NCI-H2227 treated with DMSO at 0.1 percent for 48 hours (cell line): Measurements from ENCODE around the gene LRRC72.
A peak's percentile ranks its signal among the peaks of the same experiment; 100 is the strongest.
"Not testable (repeated sequence)": the region's sequence is repeated elsewhere in the genome, so short reads cannot be mapped to it uniquely, and the experiment has no call there.

Source experiments
- DNase-seq: peaks from one replicate; lab custom pipeline; 2025; lab: John Stamatoyannopoulos, UW

The LRRC72 gene

GRCh38 chr7:16583834-16584233, 57.2 kb downstream of the LRRC72 start:
- DNase-seq, result no peak

GRCh38 chr7:16585540-16585939, 58.9 kb downstream of the LRRC72 start:
- no peak for DNase-seq

DNA sequence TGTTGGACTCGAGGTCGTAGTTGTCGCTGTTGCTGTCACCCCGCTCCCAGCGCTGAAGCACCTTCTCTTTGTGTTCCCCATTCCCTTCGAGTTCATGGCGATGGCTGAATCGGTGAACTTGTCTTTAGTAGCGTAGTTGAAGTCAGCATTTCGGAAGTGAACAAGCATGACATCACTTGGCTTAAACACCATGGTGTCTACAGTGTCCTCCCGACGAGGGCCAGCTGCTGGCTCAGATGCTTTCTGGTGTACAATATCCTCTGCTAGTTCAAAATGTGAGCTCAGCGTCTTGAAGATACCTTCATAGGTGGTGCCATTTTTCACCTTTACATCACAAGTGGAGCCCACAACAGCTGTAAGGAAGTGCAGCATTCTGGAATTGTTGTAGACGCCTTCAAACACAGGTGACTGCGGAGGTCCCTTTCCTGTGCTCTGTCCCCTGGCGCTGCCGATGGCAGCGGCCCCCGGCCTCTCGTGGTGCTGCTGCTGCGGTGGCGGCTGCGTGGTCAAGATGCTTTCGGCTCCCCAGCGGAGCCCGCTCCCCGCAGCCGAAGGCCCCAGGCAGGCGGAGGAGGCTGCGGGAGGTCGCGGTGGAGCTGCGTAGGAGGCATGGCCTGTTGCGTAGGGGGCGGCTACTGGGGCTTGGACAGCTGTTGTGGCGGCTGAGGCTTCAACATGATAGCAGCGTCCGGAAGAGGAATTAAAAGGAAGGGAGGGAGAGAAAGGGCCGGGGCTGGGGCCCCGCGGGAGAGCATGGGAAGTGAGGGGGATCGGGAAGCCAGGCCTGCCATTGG, 59.7 kb downstream of the LRRC72 start:
- DNase-seq, result no peak

DNA sequence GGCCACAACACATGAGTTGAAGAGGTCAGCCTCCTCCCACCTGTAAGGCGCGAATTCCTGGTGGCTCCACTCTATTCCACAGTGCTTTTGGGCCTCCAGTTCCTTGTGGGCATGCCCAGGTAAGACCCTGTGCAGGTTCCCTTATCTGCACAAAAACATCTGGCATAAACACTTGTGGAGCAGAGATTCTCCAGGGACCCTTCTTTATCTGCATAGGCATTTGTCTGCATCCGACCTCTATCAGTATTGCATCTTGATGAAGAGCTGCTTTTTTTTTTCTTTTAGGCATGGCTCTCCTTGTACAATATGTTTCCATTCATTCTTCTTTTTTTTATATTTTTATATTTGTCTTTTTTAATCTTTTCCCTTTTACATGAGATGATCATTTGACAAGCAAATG, 60.5 kb downstream of the LRRC72 start:
- DNase-seq, result no peak

GRCh38 chr7:16587790-16588189, 61.2 kb downstream of the LRRC72 start:
- DNase-seq, result peak; percentile 70

GRCh38 chr7:16589881-16590280, 63.3 kb downstream of the LRRC72 start:
- no peak for DNase-seq

GRCh38 chr7:16590424-16590823, 63.8 kb downstream of the LRRC72 start:
- DNase-seq, result no peak

GRCh38 chr7:16592395-16592794, 65.8 kb downstream of the LRRC72 start:
- no peak for DNase-seq

- DNase-seq, result no peak
These were observed 67.4 kb downstream of the LRRC72 start for GRCh38 chr7:16594061-16594460.

- no peak for DNase-seq
These were observed 68.1 kb downstream of the LRRC72 start for GRCh38 chr7:16594676-16595075.

GRCh38 chr7:16595596-16595995, 69.0 kb downstream of the LRRC72 start:
- not testable (repeated sequence) for DNase-seq

DNA sequence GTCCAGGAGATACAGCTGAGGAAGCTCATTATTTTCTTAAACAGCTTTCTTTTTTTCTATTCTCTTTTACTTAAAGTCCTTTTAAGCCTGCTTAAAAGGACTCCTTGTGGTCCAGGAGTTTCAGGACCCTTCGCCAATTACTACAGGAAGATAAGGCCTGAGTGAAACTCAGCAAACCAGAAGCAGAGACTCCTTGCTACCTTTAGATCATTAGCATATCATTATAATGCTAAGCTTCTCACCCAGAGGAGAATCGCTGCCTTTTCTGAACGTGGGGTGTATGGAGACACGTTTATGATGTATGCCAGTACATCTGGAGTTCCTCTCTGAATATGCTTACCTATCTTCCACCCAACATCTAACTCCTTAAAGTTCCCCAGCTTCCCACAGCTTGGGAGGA, 71.4 kb downstream of the LRRC72 start:
- DNase-seq, result no peak

DNA sequence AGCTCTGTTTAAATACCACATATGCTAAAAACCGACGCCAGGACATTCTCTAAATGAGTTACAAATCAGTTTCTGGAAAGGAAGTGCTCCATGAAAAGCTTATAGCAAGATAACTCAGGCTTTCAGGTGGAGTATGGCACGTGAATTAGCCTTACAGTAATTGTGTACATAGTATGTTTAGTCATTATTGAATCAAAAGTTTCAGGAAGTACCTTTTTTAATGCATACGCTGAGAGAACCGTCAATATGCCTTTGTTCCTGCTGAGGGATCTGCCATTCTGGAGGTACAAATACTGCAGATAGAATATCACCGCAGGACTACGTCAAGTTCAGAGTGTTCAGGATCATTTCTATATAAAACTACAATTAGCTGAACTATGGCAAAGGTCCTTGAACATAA, 73.2 kb downstream of the LRRC72 start:
- no peak for DNase-seq

- DNase-seq, result no peak
These were observed 77.0 kb downstream of the LRRC72 start for GRCh38 chr7:16603633-16604032.

DNA sequence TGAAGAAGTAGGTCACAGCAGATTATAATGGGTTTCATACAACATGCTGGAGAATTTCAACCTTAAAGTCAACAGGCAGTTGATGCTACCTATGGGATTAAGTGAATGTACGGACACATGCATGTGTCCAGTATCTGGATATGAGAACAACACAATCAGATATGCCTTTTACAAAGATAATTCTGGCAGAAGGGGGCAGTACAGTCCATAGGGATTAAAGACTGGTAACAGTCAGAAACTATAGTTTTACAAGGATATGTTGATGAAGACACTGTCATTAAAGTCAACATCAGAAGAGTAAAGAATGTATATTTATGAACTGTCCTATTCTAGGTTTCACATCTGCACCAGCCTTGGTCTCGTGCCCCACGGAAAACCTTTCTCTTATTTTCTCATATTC, 77.4 kb downstream of the LRRC72 start:
- DNase-seq, result no peak

DNA sequence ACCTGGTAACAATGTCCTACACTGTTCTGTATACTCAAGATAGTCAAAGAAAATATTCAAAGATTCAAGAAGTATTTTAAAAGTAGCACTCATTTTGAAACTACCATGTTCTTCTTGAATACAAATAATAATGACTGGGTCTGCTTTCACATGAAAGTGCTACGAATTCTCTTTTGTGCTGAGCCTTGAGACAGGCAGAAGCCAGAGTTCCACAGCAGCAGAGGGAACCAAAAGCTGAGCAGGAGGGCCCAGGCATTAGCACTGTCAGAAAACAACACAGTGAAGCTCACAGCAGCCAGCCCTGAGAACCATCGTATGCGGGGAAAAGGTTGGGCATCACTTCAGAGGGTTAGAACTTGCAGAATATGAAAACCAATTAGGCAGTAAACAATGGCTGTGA, 80.1 kb downstream of the LRRC72 start:
- no peak for DNase-seq

GRCh38 chr7:16609842-16610450, 83.3 kb downstream of the LRRC72 start:
- no peak for DNase-seq

- no peak for DNase-seq
These were observed 85.1 kb downstream of the LRRC72 start for GRCh38 chr7:16611711-16612110.

GRCh38 chr7:16615228-16615627, 88.6 kb downstream of the LRRC72 start:
- DNase-seq, result no peak

- DNase-seq, result no peak
These were observed 89.5 kb downstream of the LRRC72 start for GRCh38 chr7:16616122-16616521.

DNA sequence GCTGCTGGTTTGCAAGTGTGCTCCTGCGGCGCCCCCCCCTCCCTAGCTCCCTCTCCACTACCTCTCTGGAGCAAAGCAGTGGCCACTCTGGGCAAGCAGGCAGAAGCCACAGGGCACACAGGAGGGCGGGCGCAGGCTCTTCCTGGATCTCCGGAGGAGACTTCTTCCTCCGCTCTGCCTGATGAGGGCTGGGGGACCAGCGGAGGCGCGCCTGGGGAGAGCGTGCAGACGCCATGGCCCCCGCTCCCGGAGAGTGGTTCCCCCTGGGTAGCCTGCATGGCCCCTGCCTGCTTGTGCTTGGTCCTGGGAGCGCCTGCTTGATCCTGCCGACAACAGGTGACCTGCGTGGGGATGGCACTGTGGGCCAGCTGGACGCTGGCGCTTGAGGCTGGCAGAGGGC, 89.9 kb downstream of the LRRC72 start:
- DNase-seq, result no peak

DNA sequence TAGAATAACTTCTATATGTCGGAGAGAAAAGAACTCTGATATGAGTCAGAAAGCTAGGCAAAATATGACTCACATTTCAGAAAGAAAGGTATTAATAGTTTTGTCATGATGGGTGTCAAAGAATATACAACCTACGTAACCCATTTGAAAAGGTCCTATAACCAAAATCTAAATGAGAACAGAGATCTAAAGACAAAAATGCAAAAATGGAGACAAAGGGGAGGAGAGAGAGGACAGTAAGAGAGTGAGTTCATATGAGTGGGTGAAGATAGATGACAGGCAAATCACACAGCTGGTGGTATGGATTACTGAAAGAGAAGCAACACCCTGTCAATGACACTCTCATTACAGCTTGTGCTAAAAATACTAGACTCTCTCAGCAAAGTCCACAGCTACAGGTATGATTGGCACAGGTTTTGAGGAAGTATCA, 93.4 kb downstream of the LRRC72 start:
- DNase-seq, result no peak

DNA sequence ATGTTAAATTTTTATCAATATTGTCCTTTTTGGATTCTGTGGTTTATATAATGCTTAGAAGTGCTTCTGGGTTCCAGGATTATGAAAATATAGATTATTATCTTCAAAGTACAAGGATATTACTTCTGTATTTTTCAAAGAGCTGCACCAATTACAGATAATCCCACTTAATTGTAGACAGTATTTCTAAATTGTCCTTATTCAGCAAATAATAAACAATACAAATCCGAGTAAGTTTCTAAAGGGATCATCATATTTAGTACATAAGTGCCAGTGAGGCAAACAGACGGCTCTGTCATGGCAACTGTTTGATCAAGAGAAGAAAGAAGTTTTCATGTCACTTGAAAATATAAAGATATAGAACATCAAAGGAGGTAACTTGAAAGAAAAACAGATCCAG, 99.8 kb downstream of the LRRC72 start:
- DNase-seq, result no peak

- DNase-seq, result no peak
These were observed 100.6 kb downstream of the LRRC72 start for GRCh38 chr7:16627236-16627635.
